Measurements from ENCODE around the gene EIF5B. TPM values are rescaled to one million over a fixed set of nuclear protein-coding genes. Genes with fewer than 3 reads are reported as not detected.

Gene EIF5B
- total and polyA plus RNA-seq, 2 of the 8 experiments (the other 6 are each of a cell fraction or from before 2014, with no cell fraction given) = 10.7 to 64.5 TPM

DNA sequence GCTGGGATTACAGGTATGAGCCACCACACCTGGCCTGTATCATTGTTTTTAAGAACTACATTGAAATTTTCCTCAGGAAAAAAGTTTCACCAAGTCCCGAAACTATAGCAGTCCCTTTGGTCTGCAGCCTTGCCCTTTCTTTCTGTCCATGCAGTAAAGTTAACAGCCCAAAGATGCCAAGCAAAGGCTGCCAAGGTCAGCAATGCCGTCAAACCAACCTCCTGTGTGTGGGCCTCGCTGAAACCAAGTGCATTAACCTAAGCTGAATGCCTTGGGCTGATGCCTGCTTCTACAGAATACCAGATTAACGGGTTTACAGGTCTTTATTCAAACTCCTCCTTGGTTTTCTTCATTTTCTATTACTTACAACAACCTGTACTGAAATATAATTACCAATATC is 73.1 kb downstream of the EIF5B start (continued):
- no peak for TF ChIP-seq CBX8 (IDR thresholded peaks at IDR 0.05; ENCODE audit: borderline replicate concordance, low read depth, low read length)
- TF ChIP-seq RXRA (IDR thresholded peaks at IDR 0.05; ENCODE audit: insufficient read depth, low read depth, low read length) = no peak
- TF ChIP-seq POLR2AphosphoS5 (IDR thresholded peaks at IDR 0.05; ENCODE audit: low read depth, low read length) = no peak
- no peak for TF ChIP-seq FOSL1 (IDR thresholded peaks at IDR 0.05; ENCODE audit: insufficient read depth, low read depth, low read length)
- no peak for TF ChIP-seq RFX5 (IDR thresholded peaks at IDR 0.05; ENCODE audit: borderline replicate concordance, low read depth, low read length)
- TF ChIP-seq CEBPB (IDR thresholded peaks at IDR 0.05; ENCODE audit: low read depth, low read length) = no peak

Data from H1 (cell line).